ENCODE measurements around the gene ANKRD9.

GRCh38 chr14:102505775-102506625, 3.6 kb downstream of the ANKRD9 start:
- TF ChIP-seq CTCF (IDR thresholded peaks at IDR 0.05; ENCODE audit: insufficient read depth, low read length, poor library complexity, severe bottlenecking) (no peak), EZH2phosphoT487 (conservative IDR thresholded peaks at IDR 0.05; ENCODE audit: low read length) (no peak)

Data from SU-DHL-6 (cell line).